OCI-LY7 (cell line): Measurements from ENCODE around the gene STH. TPM values are rescaled to one million over a fixed set of nuclear protein-coding genes. Genes with fewer than 3 reads are reported as not detected.

Experiments
- BruUV-seq: library from RNA; stranded (reverse); fragments of 400-500 nt; replicated peaks from 2 replicates; lab custom pipeline; 2021; lab: Mats Ljungman, UMichigan
- CTCF ChIA-PET: fragments of 300-600 bp; sonication (Branson Sonifier 250); formaldehyde crosslinking; loops from one replicate; lab custom pipeline; 2022; ENCODE audit warnings: antibody characterized with exemption; ENCODE audit not compliant: unreplicated experiment; lab: Charles Lee
- POLR2A ChIA-PET: fragments of 300-600 bp; sonication (Branson Sonifier 250); formaldehyde crosslinking; loops from one replicate; lab custom pipeline; 2022; ENCODE audit warnings: antibody characterized with exemption; lab: Charles Lee
- DNase-seq: peaks from one replicate; pipeline ENCODE4 v3.0.0-alpha.2; 2015; ENCODE audit warnings: low spot score
- H2AFZ ChIP-seq: fragments of 200-600 bp; sonication (generic), shearing (Covaris generic); 2 replicates; pipeline ENCODE4 v1.6.1; 2014; ENCODE audit warnings: mild to moderate bottlenecking, antibody characterized with exemption, low read length, moderate library complexity
- H3K27ac ChIP-seq: fragments of 200-600 bp; sonication (generic); 2 replicates; pipeline ENCODE4 v1.5.1; 2014; ENCODE audit warnings: mixed run types, low read depth, mild to moderate bottlenecking, moderate library complexity, low read length, inconsistent platforms; ENCODE audit not compliant: poor library complexity, severe bottlenecking
- H3K36me3 ChIP-seq: fragments of 200-600 bp; sonication (generic); 2 replicates; pipeline ENCODE4 v1.6.1; 2014; ENCODE audit warnings: mild to moderate bottlenecking, antibody characterized with exemption, low read length, moderate library complexity, mixed read lengths; ENCODE audit not compliant: insufficient read depth
- H3K4me1 ChIP-seq: fragments of 200-600 bp; sonication (generic); 2 replicates; pipeline ENCODE4 v1.5.1; 2014; ENCODE audit warnings: mild to moderate bottlenecking, low read length; ENCODE audit not compliant: insufficient read depth, poor library complexity, severe bottlenecking
- H3K4me2 ChIP-seq: fragments of 200-600 bp; sonication (generic); 2 replicates; pipeline ENCODE4 v1.6.1; 2014; ENCODE audit warnings: mild to moderate bottlenecking, low read length
- H3K4me3 ChIP-seq: fragments of 200-600 bp; sonication (generic); 2 replicates; pipeline ENCODE4 v1.5.1; 2014; ENCODE audit warnings: mild to moderate bottlenecking, low read depth, low read length; ENCODE audit not compliant: poor library complexity, severe bottlenecking
- H3K79me2 ChIP-seq: fragments of 200-600 bp; sonication (generic); 2 replicates; pipeline ENCODE4 v1.6.1; 2016; ENCODE audit warnings: low read depth, mild to moderate bottlenecking, low read length, moderate library complexity, mixed read lengths; ENCODE audit not compliant: insufficient read depth
- H3K9me2 ChIP-seq: fragments of 200-600 bp; sonication (generic); 2 replicates; pipeline ENCODE4 v1.6.1; 2016; ENCODE audit warnings: mild to moderate bottlenecking, low read length, mixed read lengths; ENCODE audit not compliant: insufficient read depth
- H3K9me3 ChIP-seq: fragments of 200-600 bp; sonication (generic); 2 replicates; pipeline ENCODE4 v1.6.1; 2014; ENCODE audit warnings: mild to moderate bottlenecking, mixed run types, low read length, mixed read lengths
- H4K20me1 ChIP-seq: fragments of 200-600 bp; sonication (generic); 2 replicates; pipeline ENCODE4 v1.6.1; 2014; ENCODE audit warnings: mild to moderate bottlenecking, antibody characterized with exemption, low read length, moderate library complexity, mixed read lengths; ENCODE audit not compliant: insufficient read depth
- EZH2phosphoT487 ChIP-seq: fragments of 200-600 bp; sonication (generic); IDR thresholded peaks from 2 replicates; pipeline ENCODE4 v1.6.1; 2018; ENCODE audit warnings: low read depth, borderline replicate concordance, mild to moderate bottlenecking, mixed run types, antibody characterized with exemption, low read length, moderate library complexity, mixed read lengths
- intact Hi-C: fragments of 100-400 bp; cut with micrococcal nuclease; formaldehyde crosslinking; loops from one replicate; pipeline ENCODE4 v1.10.0; 2022; ENCODE audit not compliant: unreplicated experiment
- total RNA-seq, 2 experiments: library from RNA; depleted of rRNA in 1 of 2; stranded (reverse); fragments of >200 nt in 1 of 2; shearing (Covaris generic) in 1 of 2; gene quantifications; 2 replicates each; pipeline ENCODE4 v1.2.3, GENCODE V29; 2014 to 2022
- TF ChIP-seq, protein P1 (sequence below): fragments of 200-600 bp; sonication (generic); conservative IDR thresholded peaks from 2 replicates; pipeline ENCODE4 v1.5.1; 2014; ENCODE audit warnings: mild to moderate bottlenecking, antibody characterized with exemption, low read length, moderate library complexity, mixed read lengths

The STH gene
- total RNA-seq, 2 experiments from 2014 or later: not detected

DNA sequence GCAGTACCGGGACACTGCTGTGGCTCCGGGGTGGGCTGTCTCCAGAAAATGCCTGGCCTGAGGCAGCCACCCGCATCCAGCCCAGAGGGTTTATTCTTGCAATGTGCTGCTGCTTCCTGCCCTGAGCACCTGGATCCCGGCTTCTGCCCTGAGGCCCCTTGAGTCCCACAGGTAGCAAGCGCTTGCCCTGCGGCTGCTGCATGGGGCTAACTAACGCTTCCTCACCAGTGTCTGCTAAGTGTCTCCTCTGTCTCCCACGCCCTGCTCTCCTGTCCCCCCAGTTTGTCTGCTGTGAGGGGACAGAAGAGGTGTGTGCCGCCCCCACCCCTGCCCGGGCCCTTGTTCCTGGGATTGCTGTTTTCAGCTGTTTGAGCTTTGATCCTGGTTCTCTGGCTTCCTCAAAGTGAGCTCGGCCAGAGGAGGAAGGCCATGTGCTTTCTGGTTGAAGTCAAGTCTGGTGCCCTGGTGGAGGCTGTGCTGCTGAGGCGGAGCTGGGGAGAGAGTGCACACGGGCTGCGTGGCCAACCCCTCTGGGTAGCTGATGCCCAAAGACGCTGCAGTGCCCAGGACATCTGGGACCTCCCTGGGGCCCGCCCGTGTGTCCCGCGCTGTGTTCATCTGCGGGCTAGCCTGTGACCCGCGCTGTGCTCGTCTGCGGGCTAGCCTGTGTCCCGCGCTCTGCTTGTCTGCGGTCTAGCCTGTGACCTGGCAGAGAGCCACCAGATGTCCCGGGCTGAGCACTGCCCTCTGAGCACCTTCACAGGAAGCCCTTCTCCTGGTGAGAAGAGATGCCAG lies 12.9 kb downstream of the STH start:
- BruUV-seq: no TSS peak
- CTCF ChIA-PET: no interaction called here
- POLR2A ChIA-PET: interaction anchor here (0.8 kb wide), 1 partner anchor 172 kb away, joined by 3 read pairs; no protein-coding TSS in a partner anchor
- H2AFZ ChIP-seq: no peak overlapping the region
- H3K27ac ChIP-seq: no peak overlapping the region
- H3K4me2 ChIP-seq: no peak overlapping the region
- no peaks in the 10 kb centered on the region for H3K79me2 ChIP-seq
- DNase-seq: no peak
- H3K4me3 ChIP-seq: no peak overlapping the region
- H3K4me1 ChIP-seq: no peaks in the 10 kb centered on the region
- H3K9me2 ChIP-seq: no peaks in the 10 kb centered on the region
- no peaks in the 10 kb centered on the region for H3K36me3 ChIP-seq
- TF ChIP-seq EZH2phosphoT487: no peak
- TF ChIP-seq, protein P1, sequence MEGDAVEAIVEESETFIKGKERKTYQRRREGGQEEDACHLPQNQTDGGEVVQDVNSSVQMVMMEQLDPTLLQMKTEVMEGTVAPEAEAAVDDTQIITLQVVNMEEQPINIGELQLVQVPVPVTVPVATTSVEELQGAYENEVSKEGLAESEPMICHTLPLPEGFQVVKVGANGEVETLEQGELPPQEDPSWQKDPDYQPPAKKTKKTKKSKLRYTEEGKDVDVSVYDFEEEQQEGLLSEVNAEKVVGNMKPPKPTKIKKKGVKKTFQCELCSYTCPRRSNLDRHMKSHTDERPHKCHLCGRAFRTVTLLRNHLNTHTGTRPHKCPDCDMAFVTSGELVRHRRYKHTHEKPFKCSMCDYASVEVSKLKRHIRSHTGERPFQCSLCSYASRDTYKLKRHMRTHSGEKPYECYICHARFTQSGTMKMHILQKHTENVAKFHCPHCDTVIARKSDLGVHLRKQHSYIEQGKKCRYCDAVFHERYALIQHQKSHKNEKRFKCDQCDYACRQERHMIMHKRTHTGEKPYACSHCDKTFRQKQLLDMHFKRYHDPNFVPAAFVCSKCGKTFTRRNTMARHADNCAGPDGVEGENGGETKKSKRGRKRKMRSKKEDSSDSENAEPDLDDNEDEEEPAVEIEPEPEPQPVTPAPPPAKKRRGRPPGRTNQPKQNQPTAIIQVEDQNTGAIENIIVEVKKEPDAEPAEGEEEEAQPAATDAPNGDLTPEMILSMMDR: no peak
- intact Hi-C loops: no loop called here
- no peaks in the 10 kb centered on the region for H3K9me3 ChIP-seq
- no peaks in the 10 kb centered on the region for H4K20me1 ChIP-seq

DNA sequence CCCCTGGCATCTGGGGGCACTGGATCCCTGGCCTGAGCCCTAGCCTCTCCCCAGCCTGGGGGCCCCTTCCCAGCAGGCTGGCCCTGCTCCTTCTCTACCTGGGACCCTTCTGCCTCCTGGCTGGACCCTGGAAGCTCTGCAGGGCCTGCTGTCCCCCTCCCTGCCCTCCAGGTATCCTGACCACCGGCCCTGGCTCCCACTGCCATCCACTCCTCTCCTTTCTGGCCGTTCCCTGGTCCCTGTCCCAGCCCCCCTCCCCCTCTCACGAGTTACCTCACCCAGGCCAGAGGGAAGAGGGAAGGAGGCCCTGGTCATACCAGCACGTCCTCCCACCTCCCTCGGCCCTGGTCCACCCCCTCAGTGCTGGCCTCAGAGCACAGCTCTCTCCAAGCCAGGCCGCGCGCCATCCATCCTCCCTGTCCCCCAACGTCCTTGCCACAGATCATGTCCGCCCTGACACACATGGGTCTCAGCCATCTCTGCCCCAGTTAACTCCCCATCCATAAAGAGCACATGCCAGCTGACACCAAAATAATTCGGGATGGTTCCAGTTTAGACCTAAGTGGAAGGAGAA lies 13.5 kb downstream of the STH start:
- no TSS peak for BruUV-seq
- no peak for DNase-seq
- Histone ChIP-seq H3K9me2 (no peaks in the 10 kb centered on the region), H3K36me3 (no peaks in the 10 kb centered on the region), H3K79me2 (no peaks in the 10 kb centered on the region), H3K27ac (no peak overlapping the region), H2AFZ (no peak overlapping the region), H3K9me3 (no peaks in the 10 kb centered on the region), H4K20me1 (no peaks in the 10 kb centered on the region), H3K4me3 (no peak overlapping the region), H3K4me2 (no peak overlapping the region), H3K4me1 (no peaks in the 10 kb centered on the region)
- CTCF ChIA-PET: no interaction called here
- POLR2A ChIA-PET: interaction anchor here (0.8 kb wide), 1 partner anchor 171 kb away, joined by 3 read pairs; no protein-coding TSS in a partner anchor
- intact Hi-C loops: no loop called here
- no peak for TF ChIP-seq EZH2phosphoT487
- TF ChIP-seq, protein P1: no peak

DNA sequence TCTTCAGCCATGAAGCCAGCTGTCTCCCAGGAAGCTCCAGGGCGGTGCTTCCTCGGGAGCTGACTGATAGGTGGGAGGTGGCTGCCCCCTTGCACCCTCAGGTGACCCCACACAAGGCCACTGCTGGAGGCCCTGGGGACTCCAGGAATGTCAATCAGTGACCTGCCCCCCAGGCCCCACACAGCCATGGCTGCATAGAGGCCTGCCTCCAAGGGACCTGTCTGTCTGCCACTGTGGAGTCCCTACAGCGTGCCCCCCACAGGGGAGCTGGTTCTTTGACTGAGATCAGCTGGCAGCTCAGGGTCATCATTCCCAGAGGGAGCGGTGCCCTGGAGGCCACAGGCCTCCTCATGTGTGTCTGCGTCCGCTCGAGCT lies 14.1 kb downstream of the STH start:
- no peak overlapping the region for H3K27ac ChIP-seq
- H3K9me2 ChIP-seq: no peaks in the 10 kb centered on the region
- TF ChIP-seq, protein P1: no peak
- no peak for TF ChIP-seq EZH2phosphoT487
- H4K20me1 ChIP-seq: no peaks in the 10 kb centered on the region
- H3K36me3 ChIP-seq: no peaks in the 10 kb centered on the region
- POLR2A ChIA-PET: no interaction called here
- no peaks in the 10 kb centered on the region for H3K79me2 ChIP-seq
- CTCF ChIA-PET: no interaction called here
- BruUV-seq: no TSS peak
- H2AFZ ChIP-seq: no peak overlapping the region
- H3K4me3 ChIP-seq: no peak overlapping the region
- H3K4me2 ChIP-seq: no peak overlapping the region
- H3K4me1 ChIP-seq: no peaks in the 10 kb centered on the region
- no peaks in the 10 kb centered on the region for H3K9me3 ChIP-seq
- DNase-seq: no peak
- intact Hi-C loops: no loop called here
